ENCODE data around the gene SASH3.

SASH3 gene

GRCh38 chrX:129760155-129760554, 19.6 kb upstream of the SASH3 start:
- no peak for DNase-seq

GRCh38 chrX:129760981-129761380, 18.8 kb upstream of the SASH3 start:
- no peak for DNase-seq

- DNase-seq, result no peak
Observed at GRCh38 chrX:129761596-129761995, 18.2 kb upstream of the SASH3 start.

- no peak for DNase-seq
Observed at GRCh38 chrX:129762448-129762847, 17.3 kb upstream of the SASH3 start.

- no peak for DNase-seq
Observed at GRCh38 chrX:129763666-129764065, 16.1 kb upstream of the SASH3 start.

GRCh38 chrX:129768186-129768585, 11.6 kb upstream of the SASH3 start:
- no peak for DNase-seq

GRCh38 chrX:129768586-129769466, 10.9 kb upstream of the SASH3 start:
- no peak for DNase-seq

GRCh38 chrX:129769467-129770154, 10.1 kb upstream of the SASH3 start:
- no peak for DNase-seq

GRCh38 chrX:129771266-129771995, 8.3 kb upstream of the SASH3 start:
- DNase-seq, result no peak

- no peak for DNase-seq
Observed at GRCh38 chrX:129772796-129773431, 6.8 kb upstream of the SASH3 start.

GRCh38 chrX:129773649-129774458, 5.9 kb upstream of the SASH3 start:
- no peak for DNase-seq

- no peak for DNase-seq
Observed at GRCh38 chrX:129777218-129778030, 2.3 kb upstream of the SASH3 start.

GRCh38 chrX:129779086-129779672, 570 bp upstream of the SASH3 start:
- no peak for DNase-seq

- no peak for DNase-seq
Observed at GRCh38 chrX:129780441-129781105, 824 bp downstream of the SASH3 start.

GRCh38 chrX:129781134-129781672, 1.5 kb downstream of the SASH3 start:
- no peak for DNase-seq

GRCh38 chrX:129781680-129782495, 2.1 kb downstream of the SASH3 start:
- DNase-seq, result no peak

GRCh38 chrX:129782706-129783105, 3.0 kb downstream of the SASH3 start:
- no peak for DNase-seq

- no peak for DNase-seq
Observed at GRCh38 chrX:129783291-129783713, 3.6 kb downstream of the SASH3 start.

GRCh38 chrX:129784371-129784770, 4.6 kb downstream of the SASH3 start:
- no peak for DNase-seq
